DOHH2 (cell line): Measurements from ENCODE around the gene CDT1.

Experiments used
- H3F3A ChIP-seq: fragments of 200-600 bp; sonication (generic), shearing (Covaris generic); 2 replicates; pipeline ENCODE4 v1.6.0; 2016; ENCODE audit warnings: antibody characterized with exemption, mild to moderate bottlenecking; ENCODE audit not compliant: control insufficient read depth, insufficient read depth
- H3K27ac ChIP-seq: fragments of 200-600 bp; sonication (generic); 2 replicates; pipeline ENCODE4 v1.5.1; 2014; ENCODE audit warnings: low read depth, mild to moderate bottlenecking, low read length, moderate library complexity
- H3K27me3 ChIP-seq: fragments of 200-600 bp; sonication (generic); 2 replicates; pipeline ENCODE4 v1.6.1; 2014; ENCODE audit warnings: mild to moderate bottlenecking, low read length, mixed read lengths; ENCODE audit not compliant: control insufficient read depth
- H3K36me3 ChIP-seq: fragments of 200-600 bp; sonication (generic); 2 replicates; pipeline ENCODE4 v1.6.1; 2014; ENCODE audit warnings: mild to moderate bottlenecking, low read length, moderate library complexity, mixed read lengths; ENCODE audit not compliant: control insufficient read depth
- H3K4me1 ChIP-seq: fragments of 200-600 bp; sonication (generic); 2 replicates; pipeline ENCODE4 v1.6.1; 2014; ENCODE audit warnings: mild to moderate bottlenecking, low read length, mixed read lengths; ENCODE audit not compliant: control insufficient read depth
- H3K4me2 ChIP-seq: fragments of 200-600 bp; sonication (generic); 2 replicates; pipeline ENCODE4 v1.6.0; 2014; ENCODE audit warnings: mild to moderate bottlenecking, low read length, moderate library complexity
- H3K4me3 ChIP-seq: fragments of 200-600 bp; sonication (generic); 2 replicates; pipeline ENCODE4 v1.5.1; 2014; ENCODE audit warnings: mild to moderate bottlenecking, low read length, mixed read lengths
- H3K79me2 ChIP-seq: fragments of 200-600 bp; sonication (generic); 2 replicates; pipeline ENCODE4 v1.6.1; 2014; ENCODE audit warnings: mild to moderate bottlenecking, low read length, mixed read lengths; ENCODE audit not compliant: control insufficient read depth
- H3K9me2 ChIP-seq: fragments of 200-600 bp; sonication (generic); replicated peaks from 2 replicates; pipeline ENCODE4 v1.6.1; 2014; ENCODE audit warnings: mild to moderate bottlenecking, low read length, mixed read lengths; ENCODE audit not compliant: control insufficient read depth
- H3K9me3 ChIP-seq: fragments of 200-600 bp; sonication (generic); 2 replicates; pipeline ENCODE4 v1.6.1; 2014; ENCODE audit warnings: antibody characterized with exemption, low read length, mixed read lengths; ENCODE audit not compliant: control insufficient read depth, insufficient read depth
- H4K20me1 ChIP-seq: fragments of 200-600 bp; sonication (generic); 2 replicates; pipeline ENCODE4 v1.6.0; 2014; ENCODE audit warnings: low read depth, mild to moderate bottlenecking, antibody characterized with exemption, low read length, moderate library complexity; ENCODE audit not compliant: control insufficient read depth, insufficient read depth
- CTCF ChIP-seq: fragments of 200-600 bp; sonication (generic); IDR thresholded peaks from one replicate; pipeline ENCODE4 v1.5.1; 2014; ENCODE audit warnings: antibody characterized with exemption, mild to moderate bottlenecking, low read depth, low read length; ENCODE audit not compliant: poor library complexity, severe bottlenecking
- EZH2phosphoT487 ChIP-seq: fragments of 200-600 bp; sonication (generic); IDR thresholded peaks from 2 replicates; pipeline ENCODE4 v1.6.1; 2017; ENCODE audit warnings: borderline replicate concordance, mild to moderate bottlenecking, antibody characterized with exemption, low read length, moderate library complexity, mixed read lengths

The CDT1 gene

GRCh38 chr16:88778541-88779065 is 25.0 kb upstream of the CDT1 start:
- H3K36me3 ChIP-seq, result peaks cover 49% of the 10 kb centered on the region
- no peak overlapping the region for H3K27ac ChIP-seq
- no peaks in the 10 kb centered on the region for H3F3A ChIP-seq
- H3K9me3 ChIP-seq, result no peaks in the 10 kb centered on the region
- H4K20me1 ChIP-seq, result peaks cover 16% of the 10 kb centered on the region
- H3K9me2 ChIP-seq, result no peaks in the 10 kb centered on the region
- no peak for TF ChIP-seq EZH2phosphoT487
- H3K27me3 ChIP-seq, result no peaks in the 10 kb centered on the region
- H3K4me1 ChIP-seq, result peaks cover 36% of the 10 kb centered on the region
- no peak overlapping the region for H3K4me3 ChIP-seq
- peaks cover 100% of the 10 kb centered on the region for H3K79me2 ChIP-seq
- no peak overlapping the region for H3K4me2 ChIP-seq

GRCh38 chr16:88779406-88780141 is 24.0 kb upstream of the CDT1 start:
- Histone ChIP-seq H3K36me3 (peaks cover 58% of the 10 kb centered on the region), H3K9me3 (no peaks in the 10 kb centered on the region), H3K9me2 (no peaks in the 10 kb centered on the region), H3K27ac (no peak overlapping the region), H3F3A (no peaks in the 10 kb centered on the region), H4K20me1 (peaks cover 20% of the 10 kb centered on the region), H3K4me3 (no peak overlapping the region), H3K79me2 (peaks cover 100% of the 10 kb centered on the region), H3K4me1 (peaks cover 39% of the 10 kb centered on the region), H3K4me2 (no peak overlapping the region), H3K27me3 (no peaks in the 10 kb centered on the region)
- TF ChIP-seq CTCF (no peak), EZH2phosphoT487 (no peak)

GRCh38 chr16:88780142-88781062 is 23.2 kb upstream of the CDT1 start:
- Histone ChIP-seq H4K20me1 (peaks cover 20% of the 10 kb centered on the region), H3K9me3 (no peaks in the 10 kb centered on the region), H3K36me3 (peaks cover 58% of the 10 kb centered on the region), H3K4me2 (peak overlapping the region; percentile 92), H3K4me3 (peak overlapping the region; percentile 98), H3K27ac (no peak overlapping the region), H3K79me2 (peaks cover 100% of the 10 kb centered on the region), H3F3A (no peaks in the 10 kb centered on the region), H3K9me2 (no peaks in the 10 kb centered on the region), H3K27me3 (no peaks in the 10 kb centered on the region), H3K4me1 (peaks cover 41% of the 10 kb centered on the region)
- TF ChIP-seq EZH2phosphoT487 (no peak), CTCF (no peak)
